Astrocyte (in vitro differentiated cells and primary cell): ENCODE measurements around the gene KHDC1. TPM values are rescaled to one million over a fixed set of nuclear protein-coding genes. Genes with fewer than 3 reads are reported as not detected.
"Not testable (repeated sequence)": the region's sequence is repeated elsewhere in the genome, so short reads cannot be mapped to it uniquely, and the experiment has no call there.

Experiments used
- DNase-seq: peaks from one replicate; pipeline ENCODE4 v3.0.0-alpha.2; 2010; ENCODE audit warnings: low read depth
- FAIRE-seq: peaks from 2 replicates; lab custom pipeline; 2011; peaks lifted over from hg19 to GRCh38; lab: Jason Lieb, UNC
- H2AFZ ChIP-seq: 2 replicates; pipeline ENCODE4 v1.6.0; 2012; ENCODE audit warnings: low read depth, low read length, inconsistent platforms
- H3K27ac ChIP-seq: 2 replicates; pipeline ENCODE4 v1.5.1; 2011; ENCODE audit warnings: low read depth, low read length, inconsistent platforms
- H3K27me3 ChIP-seq: 2 replicates; pipeline ENCODE4 v1.6.0; 2011; ENCODE audit warnings: low read length, inconsistent platforms; ENCODE audit not compliant: insufficient read depth
- H3K36me3 ChIP-seq: 2 replicates; pipeline ENCODE4 v1.5.1; 2011; ENCODE audit warnings: low read length, inconsistent platforms; ENCODE audit not compliant: insufficient read depth
- H3K4me1 ChIP-seq: 2 replicates; pipeline ENCODE4 v1.5.1; 2011; ENCODE audit warnings: low read length, inconsistent platforms; ENCODE audit not compliant: insufficient read depth
- H3K4me2 ChIP-seq: 2 replicates; pipeline ENCODE4 v1.6.0; 2012; ENCODE audit warnings: low read length, inconsistent platforms
- H3K4me3 ChIP-seq: 2 replicates; pipeline ENCODE4 v1.5.1; 2011; ENCODE audit warnings: low read depth, mild to moderate bottlenecking, low read length, inconsistent platforms; ENCODE audit not compliant: insufficient read depth
- H3K79me2 ChIP-seq: 2 replicates; pipeline ENCODE4 v1.6.0; 2012; ENCODE audit warnings: mild to moderate bottlenecking, low read length, inconsistent platforms; ENCODE audit not compliant: insufficient read depth
- H3K9ac ChIP-seq: 2 replicates; pipeline ENCODE4 v1.6.0; 2012; ENCODE audit warnings: mild to moderate bottlenecking, low read length, inconsistent platforms
- H3K9me3 ChIP-seq: 2 replicates; pipeline ENCODE4 v1.5.1; 2012; ENCODE audit warnings: low read depth, mild to moderate bottlenecking, low read length, inconsistent platforms; ENCODE audit not compliant: insufficient read depth
- H4K20me1 ChIP-seq: 2 replicates; pipeline ENCODE4 v1.6.0; 2012; ENCODE audit warnings: low read length, inconsistent platforms; ENCODE audit not compliant: insufficient read depth
- H3K27ac Mint-ChIP-seq: one replicate; pipeline ENCODE4 v1.8.0; 2021; ENCODE audit warnings: mild to moderate bottlenecking, mixed read lengths; ENCODE audit not compliant: unreplicated experiment
- H3K27me3 Mint-ChIP-seq: one replicate; pipeline ENCODE4 v1.8.0; 2021; ENCODE audit warnings: low read depth, mixed read lengths; ENCODE audit not compliant: unreplicated experiment
- H3K36me3 Mint-ChIP-seq: one replicate; pipeline ENCODE4 v1.8.0; 2021; ENCODE audit warnings: low read depth, mixed read lengths; ENCODE audit not compliant: unreplicated experiment
- H3K4me1 Mint-ChIP-seq: one replicate; pipeline ENCODE4 v1.8.0; 2021; ENCODE audit warnings: low read depth, mixed read lengths; ENCODE audit not compliant: unreplicated experiment
- H3K4me3 Mint-ChIP-seq: one replicate; pipeline ENCODE4 v1.8.0; 2021; ENCODE audit warnings: mild to moderate bottlenecking, moderate library complexity, mixed read lengths; ENCODE audit not compliant: unreplicated experiment
- H3K9me3 Mint-ChIP-seq: one replicate; pipeline ENCODE4 v1.8.0; 2021; ENCODE audit warnings: mild to moderate bottlenecking, mixed read lengths; ENCODE audit not compliant: unreplicated experiment
- EZH2 ChIP-seq: IDR thresholded peaks from 2 replicates; pipeline ENCODE4 v1.6.1; 2012; ENCODE audit warnings: mild to moderate bottlenecking, low read length, inconsistent platforms; ENCODE audit not compliant: insufficient read depth
- total RNA-seq: library from RNA; stranded (reverse); gene quantifications from 2 replicates; pipeline ENCODE4 v1.2.1, GENCODE V29; 2021
- TF ChIP-seq, protein P1 (sequence below): IDR thresholded peaks from 2 replicates; pipeline ENCODE4 v1.5.1; 2011; ENCODE audit warnings: low read depth, mild to moderate bottlenecking, inconsistent platforms, low read length, moderate library complexity; ENCODE audit not compliant: insufficient read depth

KHDC1 gene
- total RNA-seq, 1 donor from 2014 or later = 2.9 TPM

DNA sequence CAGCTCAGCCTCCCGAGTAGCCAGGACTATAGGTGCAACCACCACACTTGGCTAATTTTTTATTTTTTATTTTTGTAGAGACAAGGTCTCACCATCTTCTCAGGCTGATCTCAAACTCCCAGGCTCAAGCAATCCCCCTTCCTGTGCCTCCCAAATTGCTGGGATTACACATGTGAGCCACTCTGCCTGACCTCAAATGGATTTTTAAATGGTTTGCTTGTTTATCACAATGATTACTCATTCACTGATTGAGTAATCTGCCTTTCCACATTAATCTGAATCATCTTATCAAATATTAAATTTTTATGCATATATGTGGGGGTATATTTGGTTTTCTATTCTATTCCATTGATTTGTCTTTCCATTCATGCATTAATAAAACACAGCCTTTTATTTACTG is 28.3 kb downstream of the KHDC1 start:
- no peaks in the 10 kb centered on the region for H3K36me3 ChIP-seq
- H2AFZ ChIP-seq = no peak overlapping the region
- H3K9me3 ChIP-seq = no peaks in the 10 kb centered on the region
- H3K27me3 ChIP-seq = no peaks in the 10 kb centered on the region
- no peak for TF ChIP-seq EZH2
- TF ChIP-seq, protein P1, sequence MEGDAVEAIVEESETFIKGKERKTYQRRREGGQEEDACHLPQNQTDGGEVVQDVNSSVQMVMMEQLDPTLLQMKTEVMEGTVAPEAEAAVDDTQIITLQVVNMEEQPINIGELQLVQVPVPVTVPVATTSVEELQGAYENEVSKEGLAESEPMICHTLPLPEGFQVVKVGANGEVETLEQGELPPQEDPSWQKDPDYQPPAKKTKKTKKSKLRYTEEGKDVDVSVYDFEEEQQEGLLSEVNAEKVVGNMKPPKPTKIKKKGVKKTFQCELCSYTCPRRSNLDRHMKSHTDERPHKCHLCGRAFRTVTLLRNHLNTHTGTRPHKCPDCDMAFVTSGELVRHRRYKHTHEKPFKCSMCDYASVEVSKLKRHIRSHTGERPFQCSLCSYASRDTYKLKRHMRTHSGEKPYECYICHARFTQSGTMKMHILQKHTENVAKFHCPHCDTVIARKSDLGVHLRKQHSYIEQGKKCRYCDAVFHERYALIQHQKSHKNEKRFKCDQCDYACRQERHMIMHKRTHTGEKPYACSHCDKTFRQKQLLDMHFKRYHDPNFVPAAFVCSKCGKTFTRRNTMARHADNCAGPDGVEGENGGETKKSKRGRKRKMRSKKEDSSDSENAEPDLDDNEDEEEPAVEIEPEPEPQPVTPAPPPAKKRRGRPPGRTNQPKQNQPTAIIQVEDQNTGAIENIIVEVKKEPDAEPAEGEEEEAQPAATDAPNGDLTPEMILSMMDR = no peak
- Mint-ChIP-seq H3K9me3 (no peaks in the 10 kb centered on the region), H3K36me3 (no peaks in the 10 kb centered on the region), H3K27ac (no peak overlapping the region), H3K27me3 (no peaks in the 10 kb centered on the region), H3K4me1 (no peaks in the 10 kb centered on the region), H3K4me3 (no peak overlapping the region)
- H3K27ac ChIP-seq = no peak overlapping the region
- H3K79me2 ChIP-seq = no peaks in the 10 kb centered on the region
- no peak overlapping the region for H3K9ac ChIP-seq
- DNase-seq (peak; percentile 52), FAIRE-seq (no peak)
- no peaks in the 10 kb centered on the region for H4K20me1 ChIP-seq
- H3K4me2 ChIP-seq = no peak overlapping the region
- H3K4me3 ChIP-seq = no peak overlapping the region
- no peaks in the 10 kb centered on the region for H3K4me1 ChIP-seq

DNA sequence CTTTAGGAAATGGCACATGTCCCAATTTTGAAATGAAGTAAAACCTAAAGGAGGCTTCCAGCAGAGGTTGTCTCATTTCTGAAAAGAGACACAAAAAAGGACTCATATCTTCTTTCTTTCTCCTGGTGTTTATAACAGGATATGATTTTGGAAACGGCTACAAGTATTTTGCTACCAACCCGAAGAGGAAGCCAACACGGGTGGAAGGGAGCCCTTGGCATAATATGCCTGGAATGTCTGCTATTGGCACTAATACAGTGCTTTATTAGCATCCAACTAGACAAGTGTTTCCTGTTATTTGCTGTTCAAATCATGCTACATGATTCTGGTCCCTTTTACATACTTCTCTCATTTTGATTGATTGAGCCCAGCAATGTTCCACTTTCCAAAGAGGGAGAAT is 29.0 kb downstream of the KHDC1 start:
- not testable (repeated sequence) for H3K4me1 ChIP-seq, H3K36me3 ChIP-seq, H3K27me3 ChIP-seq, H3K79me2 ChIP-seq, H3K27ac ChIP-seq, H3K9ac ChIP-seq, H3K4me3 Mint-ChIP-seq, H3K27me3 Mint-ChIP-seq, H3K4me1 Mint-ChIP-seq, H3K4me3 ChIP-seq, H4K20me1 ChIP-seq, H3K36me3 Mint-ChIP-seq, H3K9me3 ChIP-seq, H3K27ac Mint-ChIP-seq, DNase-seq, H3K4me2 ChIP-seq, H2AFZ ChIP-seq, H3K9me3 Mint-ChIP-seq
- peak; percentile 90 for FAIRE-seq

DNA sequence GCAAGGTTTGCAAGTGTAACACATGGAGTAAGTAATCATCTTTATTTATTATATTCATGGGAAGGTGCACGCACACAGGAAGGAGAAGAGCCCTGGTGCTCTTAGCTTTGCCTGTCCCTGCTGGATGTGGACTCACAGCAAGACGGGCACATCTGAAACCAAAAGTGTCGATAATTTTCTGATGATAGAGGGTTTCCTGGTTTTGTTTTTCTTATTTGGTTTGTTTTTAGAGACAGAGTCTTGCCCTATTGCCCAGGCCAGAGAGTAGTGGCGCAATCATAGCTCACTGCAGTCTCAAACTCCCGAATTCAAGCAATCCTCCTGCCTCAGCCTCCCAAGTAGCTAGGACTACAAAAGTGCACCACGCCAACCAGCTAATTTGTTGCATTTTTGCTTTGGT is 29.9 kb downstream of the KHDC1 start:
- Mint-ChIP-seq H3K4me3 (no peak overlapping the region), H3K36me3 (no peaks in the 10 kb centered on the region), H3K27me3 (no peaks in the 10 kb centered on the region), H3K4me1 (no peaks in the 10 kb centered on the region), H3K27ac (no peak overlapping the region), H3K9me3 (no peaks in the 10 kb centered on the region)
- H3K9ac ChIP-seq = no peak overlapping the region
- H3K4me1 ChIP-seq = no peaks in the 10 kb centered on the region
- no peaks in the 10 kb centered on the region for H3K79me2 ChIP-seq
- H3K27ac ChIP-seq = no peak overlapping the region
- DNase-seq (no peak), FAIRE-seq (no peak)
- H2AFZ ChIP-seq = no peak overlapping the region
- no peaks in the 10 kb centered on the region for H3K36me3 ChIP-seq
- H4K20me1 ChIP-seq = no peaks in the 10 kb centered on the region
- H3K4me3 ChIP-seq = no peak overlapping the region
- no peak overlapping the region for H3K4me2 ChIP-seq
- H3K9me3 ChIP-seq = no peaks in the 10 kb centered on the region
- no peaks in the 10 kb centered on the region for H3K27me3 ChIP-seq
- TF ChIP-seq EZH2 = no peak
- TF ChIP-seq, protein P1 = no peak
